PC-3 (cell line): Measurements from ENCODE around the gene CACNA1I.

Experiments
- EZH2phosphoT487 ChIP-seq: fragments of 300-600 bp; sonication (generic); IDR thresholded peaks from 2 replicates; pipeline ENCODE4 v1.6.1; 2018; ENCODE audit warnings: mild to moderate bottlenecking, antibody characterized with exemption, low read length, borderline replicate concordance
- TF ChIP-seq, protein P1 (sequence below): fragments of 300-600 bp; sonication (generic); conservative IDR thresholded peaks from 2 replicates; pipeline ENCODE4 v1.5.1; 2017; ENCODE audit warnings: antibody characterized with exemption, low read depth, mild to moderate bottlenecking, low read length

DNA sequence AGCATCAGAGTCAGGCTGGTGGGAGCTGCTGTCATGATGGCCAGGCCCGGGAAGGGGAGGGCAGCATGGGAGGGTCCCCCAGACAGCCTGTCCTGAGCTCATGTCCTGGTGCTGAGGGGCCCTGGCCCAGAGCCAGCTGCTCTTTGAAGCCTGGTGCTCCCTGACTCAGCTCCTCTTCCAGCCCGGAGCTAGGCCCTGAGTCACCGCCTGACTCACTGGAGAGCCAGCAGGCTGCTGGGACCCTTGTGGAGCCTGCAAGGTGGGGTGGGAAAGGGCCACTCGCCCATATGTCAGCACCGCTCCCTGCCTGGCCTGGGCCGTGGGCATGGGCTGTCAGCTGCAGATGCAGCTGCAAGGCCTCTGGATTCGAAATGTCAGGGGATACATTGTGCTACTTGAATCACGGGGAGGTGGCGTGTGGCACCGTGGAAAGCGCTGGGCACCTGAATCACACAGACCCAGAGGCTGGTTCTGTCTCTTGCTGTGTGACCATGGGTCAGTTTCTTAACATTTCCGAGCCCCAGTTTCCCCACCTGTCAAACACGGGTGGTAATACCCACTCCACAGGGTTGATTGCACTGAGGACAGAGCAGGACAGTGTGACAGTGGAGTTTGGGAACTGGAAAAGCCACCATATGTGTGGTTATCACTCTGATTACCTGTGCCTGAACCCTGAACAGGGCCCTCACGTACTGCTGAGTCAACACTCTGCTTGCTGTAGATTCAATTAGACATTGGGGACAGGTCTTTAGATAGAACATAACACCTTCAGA lies 4.4 kb downstream of the CACNA1I start:
- TF ChIP-seq, protein P1, sequence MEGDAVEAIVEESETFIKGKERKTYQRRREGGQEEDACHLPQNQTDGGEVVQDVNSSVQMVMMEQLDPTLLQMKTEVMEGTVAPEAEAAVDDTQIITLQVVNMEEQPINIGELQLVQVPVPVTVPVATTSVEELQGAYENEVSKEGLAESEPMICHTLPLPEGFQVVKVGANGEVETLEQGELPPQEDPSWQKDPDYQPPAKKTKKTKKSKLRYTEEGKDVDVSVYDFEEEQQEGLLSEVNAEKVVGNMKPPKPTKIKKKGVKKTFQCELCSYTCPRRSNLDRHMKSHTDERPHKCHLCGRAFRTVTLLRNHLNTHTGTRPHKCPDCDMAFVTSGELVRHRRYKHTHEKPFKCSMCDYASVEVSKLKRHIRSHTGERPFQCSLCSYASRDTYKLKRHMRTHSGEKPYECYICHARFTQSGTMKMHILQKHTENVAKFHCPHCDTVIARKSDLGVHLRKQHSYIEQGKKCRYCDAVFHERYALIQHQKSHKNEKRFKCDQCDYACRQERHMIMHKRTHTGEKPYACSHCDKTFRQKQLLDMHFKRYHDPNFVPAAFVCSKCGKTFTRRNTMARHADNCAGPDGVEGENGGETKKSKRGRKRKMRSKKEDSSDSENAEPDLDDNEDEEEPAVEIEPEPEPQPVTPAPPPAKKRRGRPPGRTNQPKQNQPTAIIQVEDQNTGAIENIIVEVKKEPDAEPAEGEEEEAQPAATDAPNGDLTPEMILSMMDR = no peak
- TF ChIP-seq EZH2phosphoT487 = no peak
